GM23248 (cell line): ENCODE measurements around the gene APOL2. TPM values are rescaled to one million over a fixed set of nuclear protein-coding genes. Genes with fewer than 3 reads are reported as not detected.
"Not testable (repeated sequence)": the region's sequence is repeated elsewhere in the genome, so short reads cannot be mapped to it uniquely, and the experiment has no call there.

Experiments
- DNase-seq: peaks from one replicate; pipeline ENCODE4 v3.0.0-alpha.2; 2015
- H2AFZ ChIP-seq: fragments of 200-600 bp; sonication (generic); 2 replicates; pipeline ENCODE4 v1.6.1; 2016; ENCODE audit warnings: antibody characterized with exemption
- H3F3A ChIP-seq: fragments of 200-600 bp; sonication (generic); 2 replicates; pipeline ENCODE4 v1.6.1; 2016; ENCODE audit warnings: mild to moderate bottlenecking, antibody characterized with exemption, mixed run types; ENCODE audit not compliant: insufficient read depth
- H3K27ac ChIP-seq: fragments of 200-600 bp; sonication (generic); 2 replicates; pipeline ENCODE4 v1.5.1; 2016; ENCODE audit warnings: mild to moderate bottlenecking
- H3K27me3 ChIP-seq: fragments of 200-600 bp; sonication (generic); replicated peaks from 2 replicates; pipeline ENCODE4 v1.6.1; 2016; ENCODE audit warnings: mild to moderate bottlenecking; ENCODE audit not compliant: insufficient read depth
- H3K36me3 ChIP-seq: fragments of 200-600 bp; sonication (generic); 2 replicates; pipeline ENCODE4 v1.6.1; 2016; ENCODE audit warnings: low read depth, mild to moderate bottlenecking
- H3K4me1 ChIP-seq: fragments of 200-600 bp; sonication (generic); 2 replicates; pipeline ENCODE4 v1.6.1; 2016; ENCODE audit warnings: mild to moderate bottlenecking; ENCODE audit not compliant: insufficient read depth
- H3K4me2 ChIP-seq: fragments of 200-600 bp; sonication (generic); one replicate; pipeline ENCODE4 v1.6.1; 2016; ENCODE audit warnings: mild to moderate bottlenecking; ENCODE audit not compliant: unreplicated experiment
- H3K4me3 ChIP-seq: fragments of 200-600 bp; sonication (generic); 2 replicates; pipeline ENCODE4 v1.5.1; 2016; ENCODE audit warnings: mild to moderate bottlenecking
- H3K79me2 ChIP-seq: fragments of 200-600 bp; sonication (generic); 2 replicates; pipeline ENCODE4 v1.6.1; 2016; ENCODE audit warnings: mild to moderate bottlenecking; ENCODE audit not compliant: insufficient read depth
- H3K9ac ChIP-seq: fragments of 200-600 bp; sonication (generic); 2 replicates; pipeline ENCODE4 v1.6.1; 2016; ENCODE audit warnings: mild to moderate bottlenecking
- H3K9me2 ChIP-seq: fragments of 200-600 bp; sonication (generic); 2 replicates; pipeline ENCODE4 v1.6.1; 2016; ENCODE audit warnings: mixed run types, mild to moderate bottlenecking, moderate library complexity; ENCODE audit not compliant: insufficient read depth
- H3K9me3 ChIP-seq: fragments of 200-600 bp; sonication (generic); one replicate; pipeline ENCODE4 v1.6.1; 2017; ENCODE audit warnings: low read depth
- H4K20me1 ChIP-seq: fragments of 200-600 bp; sonication (generic); 2 replicates; pipeline ENCODE4 v1.6.0; 2016; ENCODE audit not compliant: insufficient read depth
- EZH2 ChIP-seq: fragments of 200-600 bp; sonication (generic); IDR thresholded peaks from 2 replicates; pipeline ENCODE4 v1.6.1; 2018; ENCODE audit warnings: antibody characterized with exemption, mild to moderate bottlenecking; ENCODE audit not compliant: insufficient read depth, poor library complexity, severe bottlenecking
- EZH2phosphoT487 ChIP-seq: fragments of 200-600 bp; sonication (generic); IDR thresholded peaks from 2 replicates; pipeline ENCODE4 v1.6.1; 2018; ENCODE audit warnings: antibody characterized with exemption, moderate library complexity, mild to moderate bottlenecking, low read depth; ENCODE audit not compliant: insufficient read depth
- WGBS, 2 experiments: methylation state at CpG; one replicate each; pipeline ENCODE4 v1.1.6; 2015 to 2017; ENCODE audit warnings: low lambda C conversion rate in 2 of 2, low coverage in 1 of 2; ENCODE audit errors: missing lambda C conversion rate in 2 of 2; 5-methylcytosine and 5-hydroxymethylcytosine counted together
- in situ Hi-C: fragments of 300-500 bp; cut with MboI; formaldehyde crosslinking; loops from 2 replicates; pipeline ENCODE4 v1.15.0; 2020
- polyA plus RNA-seq: library from polyadenylated mRNA; unstranded; fragments of >200 nt; fragmentation: Nextera tagmentation; extraction: Ambion mirVana; gene quantifications from 2 replicates; pipeline ENCODE4 v1.2.1, GENCODE V29; 2016
- total RNA-seq: library from RNA; depleted of rRNA; stranded (reverse); fragments of >200 nt; shearing (Covaris generic); gene quantifications from 2 replicates; pipeline ENCODE4 v1.2.3, GENCODE V29; 2014

The APOL2 gene
- total and polyA plus RNA-seq, 2 experiments from 2014 or later: 28.4 to 37.7 TPM

DNA sequence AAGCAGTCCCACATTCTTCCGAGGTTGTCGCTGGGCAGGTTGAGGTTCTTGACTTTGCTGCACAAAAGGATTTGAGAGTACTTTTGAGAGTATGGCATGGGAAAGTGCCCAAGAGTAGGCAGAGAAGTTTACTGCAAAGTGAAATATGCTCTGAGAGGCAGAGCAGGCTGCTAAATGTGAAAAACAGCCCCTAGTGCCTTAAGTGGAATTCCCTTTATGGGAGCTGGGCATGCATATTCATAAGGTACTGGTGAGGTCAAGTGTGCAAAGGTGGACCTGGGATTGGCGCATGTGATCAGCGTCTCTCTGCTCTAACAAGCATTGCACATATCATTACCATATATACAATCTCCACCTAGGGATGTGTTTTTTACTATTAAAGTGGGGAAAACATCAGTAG is 25.7 kb downstream of the APOL2 start:
- Histone ChIP-seq H3K4me2 (no peak overlapping the region), H3K79me2 (no peaks in the 10 kb centered on the region), H3K9me3 (no peaks in the 10 kb centered on the region), H3K4me1 (no peaks in the 10 kb centered on the region), H3K4me3 (no peak overlapping the region), H3F3A (no peaks in the 10 kb centered on the region), H2AFZ (no peak overlapping the region), H3K9me2 (no peaks in the 10 kb centered on the region), H4K20me1 (no peaks in the 10 kb centered on the region), H3K27ac (no peak overlapping the region), H3K27me3 (peaks cover 46% of the 10 kb centered on the region), H3K36me3 (no peaks in the 10 kb centered on the region), H3K9ac (no peak overlapping the region)
- in situ Hi-C loops: no loop called here
- no peak for DNase-seq
- no peak for TF ChIP-seq EZH2
- WGBS, 2 experiments: 66 to 71% methylated on average over 4 of the region's 4 CpGs

DNA sequence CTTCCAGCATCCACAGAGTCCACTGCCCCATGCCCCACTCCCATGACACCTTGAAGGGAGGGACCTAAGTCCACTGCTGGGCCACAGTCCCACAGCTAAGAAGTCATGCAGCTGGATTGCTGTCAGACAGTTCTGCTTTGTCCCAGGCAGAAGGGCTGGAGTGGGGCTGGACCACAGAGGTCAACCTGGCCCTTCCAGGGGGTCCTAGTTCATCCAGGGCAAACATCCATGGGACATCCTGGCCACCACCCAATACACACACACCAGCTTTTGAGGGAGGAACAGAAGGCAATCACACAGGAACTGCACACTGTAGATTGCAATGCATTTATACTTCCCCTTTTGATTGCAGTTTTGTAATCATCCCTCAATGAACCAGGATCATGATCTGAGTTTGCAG is 26.4 kb downstream of the APOL2 start:
- Histone ChIP-seq H3K36me3 (no peaks in the 10 kb centered on the region), H3K4me2 (no peak overlapping the region), H3F3A (no peaks in the 10 kb centered on the region), H3K4me3 (no peak overlapping the region), H3K27me3 (peaks cover 46% of the 10 kb centered on the region), H3K9me3 (no peaks in the 10 kb centered on the region), H3K79me2 (no peaks in the 10 kb centered on the region), H3K9ac (no peak overlapping the region), H4K20me1 (no peaks in the 10 kb centered on the region), H2AFZ (no peak overlapping the region), H3K4me1 (no peaks in the 10 kb centered on the region), H3K9me2 (no peaks in the 10 kb centered on the region), H3K27ac (no peak overlapping the region)
- no peak for TF ChIP-seq EZH2phosphoT487
- TF ChIP-seq EZH2: no peak
- DNase-seq: no peak
- in situ Hi-C loops: no loop called here

DNA sequence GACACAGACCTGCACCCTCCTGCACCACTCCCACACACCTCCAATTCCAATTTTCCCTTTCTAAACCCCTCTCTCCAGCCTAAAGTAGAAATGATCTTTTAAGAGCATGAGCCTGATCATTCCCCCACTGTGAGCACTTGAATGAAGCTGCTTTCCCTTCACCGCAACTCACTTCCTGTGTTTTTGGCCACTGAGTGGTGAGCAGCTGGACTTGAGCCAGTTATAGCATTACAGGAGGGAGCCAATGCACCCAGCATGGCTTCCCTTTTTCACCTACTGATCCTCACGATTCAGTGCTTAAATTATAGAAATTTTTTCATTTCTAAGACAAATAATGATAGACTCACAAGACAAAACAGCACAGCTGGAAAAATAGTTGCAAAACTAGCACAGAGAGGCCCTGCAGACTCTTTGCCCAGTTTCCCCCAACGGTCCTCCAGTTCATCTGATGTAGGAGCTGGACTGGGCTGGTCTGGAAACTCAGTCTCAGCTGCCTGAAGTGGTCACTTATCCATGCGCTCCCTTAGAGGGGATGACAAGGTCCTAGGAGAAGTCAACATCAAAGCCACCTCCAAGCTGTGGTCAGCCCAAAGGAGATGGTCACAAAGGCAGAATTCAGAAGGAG is 28.0 kb downstream of the APOL2 start:
- no peak for TF ChIP-seq EZH2
- no peak for TF ChIP-seq EZH2phosphoT487
- no peaks in the 10 kb centered on the region for H3K36me3 ChIP-seq
- H3K9me3 ChIP-seq: no peaks in the 10 kb centered on the region
- H3F3A ChIP-seq: no peaks in the 10 kb centered on the region
- H3K4me2 ChIP-seq: no peak overlapping the region
- no peaks in the 10 kb centered on the region for H4K20me1 ChIP-seq
- no peak overlapping the region for H3K27ac ChIP-seq
- no peak for DNase-seq
- no peak overlapping the region for H3K4me3 ChIP-seq
- H3K79me2 ChIP-seq: no peaks in the 10 kb centered on the region
- in situ Hi-C loops: no loop called here
- no peaks in the 10 kb centered on the region for H3K9me2 ChIP-seq
- 66 to 77% methylated on average over 4 of the region's 4 CpGs for WGBS, 2 experiments
- no peak overlapping the region for H2AFZ ChIP-seq
- H3K9ac ChIP-seq: no peak overlapping the region
- H3K4me1 ChIP-seq: no peaks in the 10 kb centered on the region
- H3K27me3 ChIP-seq: peaks cover 36% of the 10 kb centered on the region

DNA sequence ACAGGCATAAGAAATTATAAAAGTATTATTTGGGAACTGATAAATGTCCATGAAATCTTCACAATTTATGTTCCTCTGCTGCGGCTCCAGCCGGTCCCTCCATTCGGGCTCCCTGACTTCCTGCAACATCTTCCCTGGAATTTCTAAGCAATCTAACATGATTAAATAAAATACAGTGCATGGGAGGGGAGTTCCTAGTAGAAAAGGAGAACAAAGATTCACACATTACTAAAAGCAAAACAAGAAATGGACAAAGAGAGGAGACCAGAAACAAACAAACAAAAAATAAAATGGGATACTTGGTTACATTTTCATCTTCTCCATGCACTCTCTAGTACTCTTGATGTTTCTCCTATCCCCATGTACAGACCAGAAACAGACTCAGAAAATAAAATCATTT is 29.1 kb downstream of the APOL2 start:
- H3K4me3 ChIP-seq: no peak overlapping the region
- WGBS, 2 experiments: 85 to 89% methylated on average over 3 of the region's 3 CpGs
- H3F3A ChIP-seq: no peaks in the 10 kb centered on the region
- no peak overlapping the region for H3K9ac ChIP-seq
- no peak overlapping the region for H3K4me2 ChIP-seq
- H3K4me1 ChIP-seq: no peaks in the 10 kb centered on the region
- peaks cover 27% of the 10 kb centered on the region for H3K27me3 ChIP-seq
- no peaks in the 10 kb centered on the region for H3K79me2 ChIP-seq
- no peaks in the 10 kb centered on the region for H3K9me2 ChIP-seq
- H2AFZ ChIP-seq: no peak overlapping the region
- H3K36me3 ChIP-seq: no peaks in the 10 kb centered on the region
- H3K27ac ChIP-seq: no peak overlapping the region
- H4K20me1 ChIP-seq: no peaks in the 10 kb centered on the region
- no peak for DNase-seq
- TF ChIP-seq EZH2 (no peak), EZH2phosphoT487 (no peak)
- no peaks in the 10 kb centered on the region for H3K9me3 ChIP-seq
- in situ Hi-C loops: no loop called here

DNA sequence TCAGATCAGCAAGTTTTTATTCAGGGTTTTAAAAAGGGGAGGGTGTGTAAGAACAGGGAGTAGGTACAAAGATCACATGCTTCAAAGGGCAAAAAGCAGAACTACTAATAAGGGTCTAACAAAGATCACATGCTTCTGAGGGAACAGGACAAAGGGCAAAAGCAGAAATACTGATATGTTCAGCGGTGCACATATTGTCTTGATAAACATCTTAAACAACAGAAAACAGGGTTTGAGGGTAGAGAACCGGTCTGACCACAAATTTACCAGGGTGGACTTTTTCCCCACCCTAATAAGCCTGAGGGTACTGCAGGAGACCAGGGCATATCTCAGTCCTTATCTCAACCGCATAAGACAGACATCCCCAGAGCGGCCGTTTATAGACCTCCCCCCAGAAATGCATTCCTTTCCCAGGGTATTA is 29.8 kb downstream of the APOL2 start:
- H3K9ac ChIP-seq, H3K79me2 ChIP-seq, H3K4me2 ChIP-seq, in situ Hi-C loops, H3F3A ChIP-seq, DNase-seq, H3K27ac ChIP-seq, H2AFZ ChIP-seq, H3K4me1 ChIP-seq, H4K20me1 ChIP-seq, H3K9me3 ChIP-seq, H3K36me3 ChIP-seq, H3K4me3 ChIP-seq, H3K9me2 ChIP-seq: not testable (repeated sequence)
- peaks cover 23% of the 10 kb centered on the region for H3K27me3 ChIP-seq
- WGBS, 2 experiments: 83 to 86% methylated on average over 5 of the region's 5 CpGs
